GM18909 (cell line): ENCODE data around the gene RNF128.

Experiments
- ATAC-seq: cut with Tn5 transposase; IDR thresholded peaks from one replicate; pipeline ENCODE4 v1.9.1; 2021; ENCODE audit warnings: mild to moderate bottlenecking; ENCODE audit not compliant: unreplicated experiment, poor library complexity

Gene RNF128, protein sequence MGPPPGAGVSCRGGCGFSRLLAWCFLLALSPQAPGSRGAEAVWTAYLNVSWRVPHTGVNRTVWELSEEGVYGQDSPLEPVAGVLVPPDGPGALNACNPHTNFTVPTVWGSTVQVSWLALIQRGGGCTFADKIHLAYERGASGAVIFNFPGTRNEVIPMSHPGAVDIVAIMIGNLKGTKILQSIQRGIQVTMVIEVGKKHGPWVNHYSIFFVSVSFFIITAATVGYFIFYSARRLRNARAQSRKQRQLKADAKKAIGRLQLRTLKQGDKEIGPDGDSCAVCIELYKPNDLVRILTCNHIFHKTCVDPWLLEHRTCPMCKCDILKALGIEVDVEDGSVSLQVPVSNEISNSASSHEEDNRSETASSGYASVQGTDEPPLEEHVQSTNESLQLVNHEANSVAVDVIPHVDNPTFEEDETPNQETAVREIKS

DNA sequence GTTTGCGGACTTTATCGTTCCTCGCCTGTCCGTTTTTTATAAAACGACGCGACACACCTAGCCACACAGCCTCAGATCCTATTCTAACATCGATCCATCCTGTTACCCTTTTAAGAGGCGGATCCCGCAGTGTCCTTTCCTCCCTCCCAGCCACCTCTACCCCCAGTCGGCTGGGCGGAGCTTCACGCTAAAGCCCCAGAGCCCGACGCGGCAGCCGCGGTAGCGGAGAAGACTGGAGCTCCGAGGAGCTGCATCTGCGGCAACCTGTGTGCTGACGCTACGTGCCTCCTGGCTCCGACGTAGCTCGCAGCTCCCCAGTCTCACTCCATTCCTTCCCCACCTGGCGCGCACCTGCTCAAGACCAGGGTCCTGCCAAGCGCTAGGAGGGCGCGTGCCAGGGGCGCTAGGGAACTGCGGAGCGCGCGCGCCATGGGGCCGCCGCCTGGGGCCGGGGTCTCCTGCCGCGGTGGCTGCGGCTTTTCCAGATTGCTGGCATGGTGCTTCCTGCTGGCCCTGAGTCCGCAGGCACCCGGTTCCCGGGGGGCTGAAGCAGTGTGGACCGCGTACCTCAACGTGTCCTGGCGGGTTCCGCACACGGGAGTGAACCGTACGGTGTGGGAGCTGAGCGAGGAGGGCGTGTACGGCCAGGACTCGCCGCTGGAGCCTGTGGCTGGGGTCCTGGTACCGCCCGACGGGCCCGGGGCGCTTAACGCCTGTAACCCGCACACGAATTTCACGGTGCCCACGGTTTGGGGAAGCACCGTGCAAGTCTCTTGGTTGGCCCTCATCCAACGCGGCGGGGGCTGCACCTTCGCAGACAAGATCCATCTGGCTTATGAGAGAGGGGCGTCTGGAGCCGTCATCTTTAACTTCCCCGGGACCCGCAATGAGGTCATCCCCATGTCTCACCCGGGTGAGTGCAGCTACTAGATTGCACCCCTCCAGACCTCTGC, at the start of gene RNF128:
RNF128 (plus strand) TSS at position 217 of the 953 bp plus-strand sequence; CDS start at position 430, 213 bp downstream.
- ATAC-seq: no peak

- no peak for ATAC-seq
Observed at GRCh38 chrX:106680716-106681115, 45.8 kb upstream of the RNF128 start.

DNA sequence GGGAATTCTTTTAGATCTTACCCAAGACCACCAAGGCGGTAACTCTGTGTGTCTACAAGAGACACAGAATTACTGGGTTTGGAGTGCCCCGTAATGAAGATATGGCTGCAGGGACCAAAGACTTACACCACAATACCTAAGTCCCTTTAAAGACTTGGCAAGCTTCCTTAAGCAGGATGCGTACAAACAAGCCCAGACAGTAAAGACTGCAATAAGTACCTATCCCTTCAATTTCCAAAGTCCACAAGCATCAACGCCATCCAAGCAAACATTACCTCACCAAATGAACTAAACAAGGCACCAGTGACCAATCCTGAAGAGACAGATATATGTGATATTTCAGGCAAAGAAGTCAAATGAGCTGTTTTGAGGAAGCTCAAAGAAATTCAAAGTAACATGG, 42.3 kb upstream of the RNF128 start:
- ATAC-seq: no peak

GRCh38 chrX:106692425-106693065, 34.0 kb upstream of the RNF128 start:
- ATAC-seq: no peak

DNA sequence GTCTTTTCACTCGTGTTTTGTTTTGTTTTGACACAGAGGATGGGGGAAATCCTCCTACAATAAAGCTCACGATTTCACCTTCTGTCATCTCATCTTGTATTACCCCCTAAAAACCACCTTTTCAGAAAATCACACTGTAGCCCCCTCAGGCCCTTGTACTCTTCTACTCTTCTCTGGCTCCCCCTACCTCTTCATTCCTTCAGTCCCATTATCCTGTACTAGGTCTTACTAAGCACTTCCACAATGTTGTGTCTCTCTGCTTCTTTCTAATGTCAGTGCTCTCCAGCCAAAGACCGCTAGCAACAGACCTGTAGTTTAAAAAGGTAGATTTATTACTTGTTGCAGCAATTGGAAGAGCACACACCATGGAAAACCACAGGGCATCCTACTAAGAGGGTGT, 30.0 kb upstream of the RNF128 start:
- ATAC-seq: no peak

DNA sequence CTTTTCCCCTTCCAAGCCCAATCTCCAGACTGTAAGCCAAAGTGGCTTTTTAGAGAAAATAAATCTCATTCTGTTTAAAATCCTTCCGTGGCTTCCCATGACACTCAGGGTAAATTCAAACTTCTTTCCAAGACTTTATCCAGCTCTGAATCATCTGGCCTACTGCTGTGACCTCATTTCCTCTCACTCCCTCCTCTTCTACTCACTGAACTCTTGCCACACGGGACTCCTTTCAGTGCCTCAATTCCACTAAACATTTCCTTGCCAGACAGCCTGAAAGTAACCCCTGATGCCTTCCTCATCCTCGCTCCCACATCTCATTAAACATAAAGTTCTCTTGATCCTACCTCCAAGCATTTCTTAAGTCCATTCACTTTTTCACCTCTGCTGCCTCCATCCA, 27.8 kb upstream of the RNF128 start:
- no peak for ATAC-seq

DNA sequence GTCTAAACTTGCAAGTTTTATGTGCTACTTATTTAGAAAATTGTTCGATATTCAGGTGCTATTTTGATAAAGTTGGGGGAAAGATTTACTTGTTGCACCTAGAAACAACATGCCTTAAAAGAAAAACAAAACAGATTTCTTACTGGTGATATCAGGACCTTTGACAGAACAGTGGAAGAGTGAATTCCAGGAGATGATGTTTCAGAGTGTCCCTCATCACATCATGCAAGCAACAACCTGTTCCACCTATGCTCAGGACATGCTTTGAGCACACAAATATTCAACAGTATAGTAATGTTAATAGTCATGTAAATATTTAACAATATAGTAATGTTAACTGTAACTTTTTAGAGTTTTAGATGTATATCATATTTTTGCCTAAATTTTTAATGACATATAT, 23.9 kb upstream of the RNF128 start:
- ATAC-seq: no peak

GRCh38 chrX:106706466-106706865, 20.0 kb upstream of the RNF128 start:
- no peak for ATAC-seq

DNA sequence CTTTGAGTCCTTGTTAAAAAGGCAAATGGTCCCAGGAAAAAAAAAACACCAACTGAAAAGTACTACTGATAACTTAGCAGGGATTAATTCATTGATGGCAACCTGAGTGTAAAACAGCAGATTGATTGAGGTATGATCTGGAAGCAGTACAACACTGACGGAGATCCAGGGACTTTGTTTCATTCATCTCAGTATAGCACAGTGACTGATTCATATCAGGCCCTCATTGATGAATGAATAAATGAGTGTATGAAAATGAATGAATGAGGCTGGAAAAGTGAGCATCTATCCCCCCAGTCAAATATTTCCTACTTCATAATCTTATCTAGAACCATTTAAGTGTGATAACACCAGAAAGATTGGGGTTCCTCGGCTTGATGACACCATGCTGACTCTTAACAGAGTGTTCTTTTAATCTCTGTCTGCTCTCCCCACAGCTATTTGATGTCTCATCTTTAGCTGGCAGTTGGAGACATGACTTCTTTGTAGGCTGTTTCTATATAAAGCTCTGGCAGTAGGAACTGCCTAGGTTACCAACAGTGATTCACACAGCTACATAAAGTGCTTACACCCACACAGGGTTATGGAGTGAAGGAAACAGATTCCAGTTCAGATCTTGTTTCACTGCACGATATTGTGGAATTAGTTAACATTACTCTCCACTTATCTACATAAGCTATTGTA, 18.6 kb upstream of the RNF128 start:
- ATAC-seq: no peak

DNA sequence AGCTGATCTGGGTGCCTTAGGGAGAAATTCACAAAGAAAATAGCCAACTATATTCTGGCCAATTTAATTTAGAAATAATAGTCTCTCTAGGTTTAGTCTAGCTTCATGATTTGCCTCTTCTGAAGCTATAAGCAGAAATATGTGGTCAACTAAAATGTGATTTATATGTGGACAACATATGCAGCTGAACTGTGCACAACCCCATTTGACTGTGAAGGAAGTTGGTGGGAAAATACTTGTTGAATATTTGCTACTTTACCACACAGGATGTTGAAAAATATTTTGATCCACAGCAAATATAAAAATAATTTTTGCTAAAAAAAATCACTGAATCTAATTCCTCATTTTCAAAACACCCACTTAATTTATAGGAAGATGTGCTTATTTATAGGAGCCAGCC, 15.7 kb upstream of the RNF128 start:
- ATAC-seq: no peak

DNA sequence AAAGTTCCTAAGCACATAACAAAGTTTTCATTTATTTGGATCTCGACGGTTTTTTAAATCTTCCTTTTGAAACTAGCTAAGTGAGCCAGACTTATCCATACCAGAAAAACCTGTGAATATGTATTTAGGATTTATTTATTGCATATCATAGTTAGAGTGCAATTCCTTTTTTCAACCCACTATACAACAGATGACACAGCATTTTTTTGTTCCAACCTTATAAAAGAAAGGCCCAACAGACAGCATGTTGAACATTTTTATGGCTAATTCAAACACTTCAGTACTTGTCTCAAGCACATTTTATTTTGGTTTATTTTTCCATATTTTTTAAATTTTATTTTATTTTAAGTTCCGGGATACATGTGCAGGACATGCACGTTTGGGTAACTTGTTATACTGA, 15.1 kb upstream of the RNF128 start:
- no peak for ATAC-seq

- no peak for ATAC-seq
Observed at GRCh38 chrX:106716004-106716403, 10.5 kb upstream of the RNF128 start.

DNA sequence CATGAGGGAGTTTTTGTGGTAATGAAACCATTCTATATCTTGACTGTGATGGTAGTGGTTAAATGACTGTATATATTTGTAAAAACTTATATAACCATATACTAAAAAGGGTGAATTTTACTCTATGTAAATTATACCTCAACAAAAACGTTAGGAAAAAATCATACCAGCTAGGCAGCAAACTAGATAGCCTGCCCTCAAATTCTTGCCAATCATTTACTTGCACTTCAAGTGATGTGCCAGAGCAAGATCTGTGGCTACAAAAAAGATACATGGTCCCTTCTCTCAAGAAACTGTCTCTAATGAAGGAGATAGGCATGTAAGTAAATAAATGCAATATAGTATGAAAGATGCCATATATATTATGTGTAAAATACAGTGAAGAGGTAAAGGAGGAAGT, 10.0 kb upstream of the RNF128 start:
- no peak for ATAC-seq

DNA sequence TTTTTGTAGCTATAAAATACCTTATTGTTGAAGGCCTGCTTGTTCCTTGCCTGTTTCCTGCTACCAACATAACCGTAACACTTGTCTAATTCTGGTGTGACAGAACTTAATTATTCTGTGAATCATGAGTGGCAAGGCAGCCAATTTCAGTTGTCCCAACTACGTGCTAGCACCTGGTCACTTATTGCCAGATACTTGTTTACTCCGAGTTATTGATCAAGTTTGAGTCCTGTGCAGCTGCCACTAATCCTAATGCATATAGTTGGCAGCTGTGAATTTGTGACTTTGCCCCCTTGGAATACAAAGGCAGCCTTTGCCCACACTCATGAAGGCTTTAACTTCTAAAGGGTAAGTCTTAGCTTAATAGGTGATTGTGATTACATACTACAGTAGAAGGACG, 7.8 kb upstream of the RNF128 start:
- no peak for ATAC-seq

DNA sequence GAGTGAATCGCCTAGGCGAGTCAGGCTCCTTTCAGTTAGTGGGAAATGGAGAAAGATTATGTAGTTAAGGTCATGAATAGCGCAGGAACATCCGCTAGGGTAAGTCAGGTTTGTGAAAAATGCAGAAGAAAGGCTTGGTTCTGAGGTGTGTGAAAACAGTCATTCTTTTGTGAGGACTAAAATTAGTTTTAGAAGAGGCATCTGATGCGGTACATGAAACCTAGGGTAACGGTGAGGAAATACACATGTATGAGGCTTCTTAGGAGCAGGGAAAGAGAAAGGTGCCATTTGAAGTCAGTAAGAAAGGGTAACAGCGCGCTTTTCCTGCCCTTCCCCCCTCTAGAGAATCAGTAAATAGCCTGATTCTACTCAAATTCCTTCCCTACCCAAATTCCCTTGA, 570 bp upstream of the RNF128 start:
- ATAC-seq: no peak

GRCh38 chrX:106728337-106728736, 1.8 kb downstream of the RNF128 start:
- ATAC-seq: no peak

- no peak for ATAC-seq
Observed at GRCh38 chrX:106730401-106730800, 3.9 kb downstream of the RNF128 start.

- no peak for ATAC-seq
Observed at GRCh38 chrX:106731590-106731989, 5.1 kb downstream of the RNF128 start.

GRCh38 chrX:106734827-106735226, 8.3 kb downstream of the RNF128 start:
- ATAC-seq: no peak

DNA sequence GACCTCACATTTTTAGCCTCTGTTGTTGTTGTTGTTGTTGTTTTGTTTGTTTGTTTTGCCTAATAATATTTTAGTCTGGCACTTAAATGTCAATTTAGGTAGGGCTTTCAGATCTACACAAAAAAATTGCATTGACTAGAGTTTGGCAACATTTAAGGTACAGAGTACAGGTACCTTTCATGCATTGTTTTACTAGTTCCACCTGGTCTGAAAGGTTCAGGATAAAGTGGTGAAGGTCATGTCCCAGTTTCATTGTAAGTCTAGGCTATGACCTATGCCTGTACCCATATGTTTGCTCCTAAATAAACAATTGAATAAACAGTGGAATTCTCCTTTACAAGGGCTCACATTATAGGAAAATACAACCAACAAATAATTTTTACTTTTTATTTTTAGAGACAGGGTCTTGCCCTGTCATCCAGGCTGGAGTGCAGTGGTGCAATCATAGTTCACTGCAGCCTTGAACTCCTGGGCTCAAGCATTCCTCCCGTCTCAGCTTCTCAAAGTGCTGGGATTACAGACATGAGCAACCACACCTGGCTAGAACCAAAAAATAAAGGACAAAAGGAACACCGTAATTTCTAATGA, 13.8 kb downstream of the RNF128 start:
- no peak for ATAC-seq
